Nephron (organoid): ENCODE results near the gene HYCC1.
"Not testable (repeated sequence)": the region's sequence is repeated elsewhere in the genome, so short reads cannot be mapped to it uniquely, and the experiment has no call there.

ENCODE experiments used
- H3K27ac Mint-ChIP-seq, 3 experiments: 2 replicates each; pipeline ENCODE4 v1.8.0; 2020; ENCODE audit warnings: mixed read lengths in 3 of 3, mild to moderate bottlenecking in 2 of 3, moderate library complexity in 1 of 3
- H3K27me3 Mint-ChIP-seq: 2 replicates; pipeline ENCODE4 v1.8.0; 2021; ENCODE audit warnings: low read depth, mild to moderate bottlenecking, moderate library complexity, mixed read lengths
- H3K36me3 Mint-ChIP-seq: 2 replicates; pipeline ENCODE4 v1.8.0; 2020; ENCODE audit warnings: low read depth, mixed read lengths
- H3K4me1 Mint-ChIP-seq: 2 replicates; pipeline ENCODE4 v1.8.0; 2020; ENCODE audit warnings: mixed read lengths
- H3K4me3 Mint-ChIP-seq, 3 experiments: 2 replicates each; pipeline ENCODE4 v1.8.0; 2020; ENCODE audit warnings: mild to moderate bottlenecking in 3 of 3, mixed read lengths in 3 of 3, moderate library complexity in 2 of 3
- H3K9me3 Mint-ChIP-seq: 2 replicates; pipeline ENCODE4 v1.8.0; 2020; ENCODE audit warnings: mixed read lengths
- CTCF ChIP-seq, 3 experiments: fragments of 200-600 bp; sonication (generic); IDR thresholded peaks; one replicate each; pipeline ENCODE4 v1.5.0; 2021; ENCODE audit warnings: antibody characterized with exemption in 3 of 3; ENCODE audit not compliant: unreplicated experiment in 3 of 3

The HYCC1 gene

GRCh38 chr7:23013715-23014649 lies at the start of gene HYCC1:
TSS of gene HYCC1 (minus strand) at chr7:23014130. CDS start at chr7:22991111, 23,019 bp downstream.
- Mint-ChIP-seq H3K4me3 (peak within 1 kb of the TSS; percentile 91 to 98 (median 96)), H3K9me3 (no peaks in the 10 kb centered on the region), H3K27me3 (no peaks in the 10 kb centered on the region), H3K27ac (peak within 1 kb of the TSS; percentile 61 to 88 (median 87)), H3K36me3 (no peaks in the 10 kb centered on the region), H3K4me1 (peaks cover 10% of the 10 kb centered on the region)
- TF ChIP-seq CTCF (IDR thresholded peaks at IDR 0.05; ENCODE audit: unreplicated experiment in 3 of 3), result peak; percentile 58 to 63 (median 62)

GRCh38 chr7:23062452-23062851 lies 48.5 kb upstream of the HYCC1 start:
- H3K9me3 Mint-ChIP-seq, result no peaks in the 10 kb centered on the region
- peaks cover 14% of the 10 kb centered on the region for H3K4me1 Mint-ChIP-seq
- H3K27me3 Mint-ChIP-seq, result no peaks in the 10 kb centered on the region
- TF ChIP-seq CTCF (IDR thresholded peaks at IDR 0.05; ENCODE audit: unreplicated experiment in 3 of 3), result no peak
- no peak overlapping the region for H3K27ac Mint-ChIP-seq
- H3K36me3 Mint-ChIP-seq, result no peaks in the 10 kb centered on the region
- no peak overlapping the region for H3K4me3 Mint-ChIP-seq

- no peak overlapping the region for H3K27ac Mint-ChIP-seq
- H3K4me1 Mint-ChIP-seq, result peaks cover 9% of the 10 kb centered on the region
- no peak overlapping the region for H3K4me3 Mint-ChIP-seq
- H3K9me3 Mint-ChIP-seq, result no peaks in the 10 kb centered on the region
- H3K27me3 Mint-ChIP-seq, result no peaks in the 10 kb centered on the region
- no peaks in the 10 kb centered on the region for H3K36me3 Mint-ChIP-seq
- TF ChIP-seq CTCF (IDR thresholded peaks at IDR 0.05; ENCODE audit: unreplicated experiment in 3 of 3), result no peak
These were observed 47.4 kb upstream of the HYCC1 start for GRCh38 chr7:23061327-23061726.

- H3K27ac Mint-ChIP-seq, result no peak overlapping the region
- no peak for TF ChIP-seq CTCF (IDR thresholded peaks at IDR 0.05; ENCODE audit: unreplicated experiment in 3 of 3)
- H3K4me3 Mint-ChIP-seq, result no peak overlapping the region
These were observed 44.6 kb upstream of the HYCC1 start for GRCh38 chr7:23058408-23059096.

GRCh38 chr7:23055582-23056178 lies 41.8 kb upstream of the HYCC1 start:
- no peaks in the 10 kb centered on the region for H3K36me3 Mint-ChIP-seq

More at GRCh38 chr7:23058408-23059096, 44.6 kb upstream of the HYCC1 start:
- Mint-ChIP-seq H3K36me3 (no peaks in the 10 kb centered on the region), H3K27me3 (peaks cover 2% of the 10 kb centered on the region), H3K4me1 (peaks cover 9% of the 10 kb centered on the region), H3K9me3 (no peaks in the 10 kb centered on the region)

GRCh38 chr7:23051124-23051485 lies 37.2 kb upstream of the HYCC1 start:
- not testable (repeated sequence) for H3K27ac Mint-ChIP-seq, H3K27me3 Mint-ChIP-seq, H3K4me3 Mint-ChIP-seq, H3K4me1 Mint-ChIP-seq, H3K36me3 Mint-ChIP-seq
- peaks cover 12% of the 10 kb centered on the region for H3K9me3 Mint-ChIP-seq

More at GRCh38 chr7:23055582-23056178, 41.8 kb upstream of the HYCC1 start:
- no peaks in the 10 kb centered on the region for H3K9me3 Mint-ChIP-seq
- no peak overlapping the region for H3K4me3 Mint-ChIP-seq
- H3K27me3 Mint-ChIP-seq, result peaks cover 4% of the 10 kb centered on the region
- H3K4me1 Mint-ChIP-seq, result peaks cover 9% of the 10 kb centered on the region
- TF ChIP-seq CTCF (IDR thresholded peaks at IDR 0.05; ENCODE audit: unreplicated experiment in 3 of 3), result peak; percentile 90 to 95 (median 93)
- H3K27ac Mint-ChIP-seq, result no peak overlapping the region

- not testable (repeated sequence) for H3K27me3 Mint-ChIP-seq, H3K4me1 Mint-ChIP-seq, H3K36me3 Mint-ChIP-seq, H3K27ac Mint-ChIP-seq, H3K4me3 Mint-ChIP-seq
- H3K9me3 Mint-ChIP-seq, result peaks cover 19% of the 10 kb centered on the region
These were observed 32.4 kb upstream of the HYCC1 start for GRCh38 chr7:23046336-23046735.

GRCh38 chr7:23045086-23045485 lies 31.2 kb upstream of the HYCC1 start:
- peaks cover 21% of the 10 kb centered on the region for H3K9me3 Mint-ChIP-seq
- H3K27me3 Mint-ChIP-seq, H3K36me3 Mint-ChIP-seq, H3K4me3 Mint-ChIP-seq, H3K27ac Mint-ChIP-seq, H3K4me1 Mint-ChIP-seq: not testable (repeated sequence)
